RWPE2 (cell line): ENCODE measurements around the gene CHMP6.
A peak's percentile ranks its signal among the peaks of the same experiment; 100 is the strongest.

Experiments used
- ATAC-seq: fragments of 200-7000 bp; cut with Tn5 transposase; 3 replicates; pipeline ENCODE4 v1.9.1; 2021; ENCODE audit warnings: low read depth
- DNase-seq: peaks from one replicate; pipeline ENCODE4 v3.0.0-alpha.2; 2020; ENCODE audit warnings: low spot score
- H3K27ac ChIP-seq: fragments of 450-650 bp; 2 replicates; pipeline ENCODE4 v1.5.1; 2017; ENCODE audit warnings: mild to moderate bottlenecking; ENCODE audit not compliant: poor library complexity, severe bottlenecking
- H3K27me3 ChIP-seq: fragments of 250-450 bp; sonication (Bioruptor Pico); 2 replicates; pipeline ENCODE4 v1.5.1; 2021; ENCODE audit warnings: mild to moderate bottlenecking, moderate library complexity; ENCODE audit not compliant: insufficient read depth, poor library complexity, severe bottlenecking
- H3K36me3 ChIP-seq: fragments of 250-450 bp; sonication (Bioruptor Pico); 2 replicates; pipeline ENCODE4 v1.5.1; 2020; ENCODE audit warnings: low read depth, mild to moderate bottlenecking, moderate library complexity
- H3K4me1 ChIP-seq: fragments of 250-450 bp; sonication (Bioruptor Pico); 2 replicates; pipeline ENCODE4 v1.5.1; 2021; ENCODE audit warnings: mild to moderate bottlenecking, moderate library complexity; ENCODE audit not compliant: insufficient read depth, poor library complexity, severe bottlenecking
- H3K4me3 ChIP-seq: fragments of 250-450 bp; sonication (Bioruptor Pico); 2 replicates; pipeline ENCODE4 v1.5.1; 2021; ENCODE audit warnings: mild to moderate bottlenecking, moderate library complexity; ENCODE audit not compliant: severe bottlenecking
- H3K9me3 ChIP-seq: fragments of 250-450 bp; sonication (Bioruptor Pico); 2 replicates; pipeline ENCODE4 v1.5.1; 2021; ENCODE audit warnings: mild to moderate bottlenecking, moderate library complexity; ENCODE audit not compliant: severe bottlenecking
- TF ChIP-seq, protein P1 (sequence below): fragments of 450-650 bp; IDR thresholded peaks from one replicate; pipeline ENCODE4 v1.5.1; 2017; ENCODE audit warnings: mild to moderate bottlenecking, moderate library complexity; ENCODE audit not compliant: poor library complexity, severe bottlenecking

Gene CHMP6

DNA sequence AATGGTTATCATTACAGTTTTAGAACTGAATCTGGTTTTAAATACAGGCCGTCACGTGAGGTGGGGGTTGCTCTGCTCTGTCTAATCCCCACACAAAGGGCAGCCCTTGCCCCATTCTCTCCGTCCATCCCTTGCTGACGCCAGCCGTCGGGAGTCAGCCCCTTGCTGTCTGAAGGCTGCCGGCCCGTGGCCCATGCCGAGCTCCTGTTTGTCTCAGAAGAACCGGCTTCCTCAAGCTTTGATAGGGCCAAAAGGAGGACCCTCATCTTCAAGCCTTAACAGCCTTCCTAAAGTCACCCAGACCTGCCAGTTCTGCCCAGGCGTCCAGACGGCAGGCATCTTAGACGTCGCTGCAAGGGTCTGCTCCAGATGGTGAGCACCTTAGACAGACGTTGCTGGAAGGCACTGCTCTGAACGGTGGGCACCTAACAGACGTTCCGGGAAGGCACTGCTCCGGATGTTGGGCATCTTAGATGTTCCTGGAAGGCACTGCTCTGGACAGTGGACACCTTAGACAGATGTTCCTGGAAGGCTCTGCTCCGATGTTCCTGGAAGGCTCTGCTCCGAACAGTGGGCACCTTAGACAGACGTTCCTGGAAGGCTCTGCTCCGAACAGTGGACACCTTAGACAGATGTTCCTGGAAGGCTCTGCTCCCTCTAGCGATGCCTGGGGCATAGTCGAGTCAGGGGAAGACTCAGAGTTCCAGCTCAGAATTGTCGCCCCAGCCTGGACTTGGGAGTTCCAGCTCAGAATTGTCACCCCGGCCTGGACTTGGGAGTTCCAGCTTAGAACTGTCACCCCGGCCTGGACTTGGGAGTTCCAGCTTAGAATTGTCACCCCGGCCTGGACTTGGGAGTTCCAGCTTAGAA lies 35.1 kb upstream of the CHMP6 start:
- H3K4me1 ChIP-seq: no peaks in the 10 kb centered on the region
- TF ChIP-seq, protein P1, sequence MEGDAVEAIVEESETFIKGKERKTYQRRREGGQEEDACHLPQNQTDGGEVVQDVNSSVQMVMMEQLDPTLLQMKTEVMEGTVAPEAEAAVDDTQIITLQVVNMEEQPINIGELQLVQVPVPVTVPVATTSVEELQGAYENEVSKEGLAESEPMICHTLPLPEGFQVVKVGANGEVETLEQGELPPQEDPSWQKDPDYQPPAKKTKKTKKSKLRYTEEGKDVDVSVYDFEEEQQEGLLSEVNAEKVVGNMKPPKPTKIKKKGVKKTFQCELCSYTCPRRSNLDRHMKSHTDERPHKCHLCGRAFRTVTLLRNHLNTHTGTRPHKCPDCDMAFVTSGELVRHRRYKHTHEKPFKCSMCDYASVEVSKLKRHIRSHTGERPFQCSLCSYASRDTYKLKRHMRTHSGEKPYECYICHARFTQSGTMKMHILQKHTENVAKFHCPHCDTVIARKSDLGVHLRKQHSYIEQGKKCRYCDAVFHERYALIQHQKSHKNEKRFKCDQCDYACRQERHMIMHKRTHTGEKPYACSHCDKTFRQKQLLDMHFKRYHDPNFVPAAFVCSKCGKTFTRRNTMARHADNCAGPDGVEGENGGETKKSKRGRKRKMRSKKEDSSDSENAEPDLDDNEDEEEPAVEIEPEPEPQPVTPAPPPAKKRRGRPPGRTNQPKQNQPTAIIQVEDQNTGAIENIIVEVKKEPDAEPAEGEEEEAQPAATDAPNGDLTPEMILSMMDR: no peak
- DNase-seq: no peak
- H3K36me3 ChIP-seq: no peaks in the 10 kb centered on the region
- H3K27me3 ChIP-seq: no peaks in the 10 kb centered on the region
- no peak overlapping the region for H3K27ac ChIP-seq
- H3K9me3 ChIP-seq: no peaks in the 10 kb centered on the region
- H3K4me3 ChIP-seq: no peak overlapping the region
- no peak for ATAC-seq

GRCh38 chr17:80957461-80957941 lies 34.1 kb upstream of the CHMP6 start:
- DNase-seq (no peak), ATAC-seq (no peak)
- no peaks in the 10 kb centered on the region for H3K36me3 ChIP-seq
- H3K4me1 ChIP-seq: no peaks in the 10 kb centered on the region
- H3K27ac ChIP-seq: no peak overlapping the region
- TF ChIP-seq, protein P1: no peak
- no peaks in the 10 kb centered on the region for H3K9me3 ChIP-seq
- no peak overlapping the region for H3K4me3 ChIP-seq
- no peaks in the 10 kb centered on the region for H3K27me3 ChIP-seq

GRCh38 chr17:80959330-80960036 lies 32.2 kb upstream of the CHMP6 start:
- peak; percentile 41; the same call in 2 of the 3 replicates for ATAC-seq
- no peak for DNase-seq
- TF ChIP-seq, protein P1: no peak
- no peaks in the 10 kb centered on the region for H3K9me3 ChIP-seq
- no peaks in the 10 kb centered on the region for H3K27me3 ChIP-seq
- no peaks in the 10 kb centered on the region for H3K4me1 ChIP-seq
- no peak overlapping the region for H3K4me3 ChIP-seq
- H3K27ac ChIP-seq: no peak overlapping the region
- H3K36me3 ChIP-seq: no peaks in the 10 kb centered on the region

DNA sequence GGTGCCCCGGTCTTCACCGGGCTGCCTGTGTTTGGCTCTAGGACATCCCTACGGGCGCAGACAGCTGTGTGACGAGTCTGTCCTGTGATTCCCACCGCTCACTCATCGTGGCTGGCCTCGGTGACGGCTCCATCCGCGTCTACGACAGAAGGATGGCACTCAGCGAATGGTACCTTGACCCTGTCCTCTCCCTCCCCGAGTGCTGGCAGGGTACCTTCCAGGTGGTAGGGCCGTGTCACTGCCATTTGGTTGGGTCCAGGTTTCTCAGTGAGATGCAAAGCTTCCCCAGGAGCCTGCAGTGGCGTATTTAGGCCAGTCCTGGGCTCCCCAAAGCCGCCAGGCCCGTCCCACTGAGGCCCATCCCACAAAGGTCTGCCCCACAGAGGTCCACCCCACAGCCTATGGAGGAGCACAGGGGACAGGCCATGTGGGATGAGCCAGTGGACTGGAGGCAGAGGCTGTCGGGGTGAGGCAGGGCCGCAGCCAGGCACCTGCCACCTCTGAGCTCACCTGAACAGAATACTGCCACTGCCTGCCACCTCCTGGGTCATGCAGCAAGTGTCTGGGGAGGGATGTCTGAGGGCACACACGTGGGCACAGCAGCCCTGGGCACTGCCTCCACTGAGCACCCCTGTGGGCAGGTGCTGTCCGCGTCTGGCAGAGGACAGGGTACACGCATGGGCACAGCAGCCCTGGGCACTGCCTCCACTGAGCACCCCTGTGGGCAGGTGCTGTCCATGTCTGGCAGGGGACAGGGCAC lies 31.4 kb upstream of the CHMP6 start:
- ATAC-seq: peak; percentile 11; the same call in 1 of the 3 replicates

More for the DNA sequence above, 31.4 kb upstream of the CHMP6 start:
- TF ChIP-seq, protein P1: no peak
- Histone ChIP-seq H3K27me3 (no peaks in the 10 kb centered on the region), H3K9me3 (no peaks in the 10 kb centered on the region), H3K27ac (no peak overlapping the region), H3K4me1 (no peaks in the 10 kb centered on the region), H3K36me3 (no peaks in the 10 kb centered on the region), H3K4me3 (no peak overlapping the region)
- DNase-seq: no peak
